ENCODE data around the gene TLK1. TPM values are rescaled to one million over a fixed set of nuclear protein-coding genes. Genes with fewer than 3 reads are reported as not detected.

TLK1 gene
- total and polyA plus RNA-seq, 9 of the 15 experiments (the other 6 are each of a cell fraction or from before 2014, with no cell fraction given) = 20.2 to 101 (median 40.5) TPM

GRCh38 chr2:171104379-171104778 is 56.3 kb downstream of the TLK1 start (continued):
- no peak for TF ChIP-seq CHD7 (IDR thresholded peaks at IDR 0.05; ENCODE audit: low read depth, low read length)

Measured in K562 (cell line).